Activated naive CD4-positive, alpha-beta T cell treated with anti-CD3 and anti-CD28 coated beads, Interleukin-2, amount 10 ng/mL, durations not matched to agents 7 days and 5 days (primary cell): ENCODE data around the gene CNST.

Experiments used
- CTCF ChIA-PET: fragments of 350-600 bp; sonication (Branson Sonifier 250); formaldehyde crosslinking; loops from one replicate; lab custom pipeline; 2021; ENCODE audit warnings: antibody characterized with exemption; lab: Charles Lee
- DNase-seq: peaks from one replicate; pipeline ENCODE4 v3.0.0-alpha.2; 2020
- H3K27ac Mint-ChIP-seq: one replicate; pipeline ENCODE4 v1.8.0; 2021; ENCODE audit warnings: mild to moderate bottlenecking, moderate library complexity, mixed read lengths
- H3K27me3 Mint-ChIP-seq: one replicate; pipeline ENCODE4 v1.8.0; 2021; ENCODE audit warnings: mild to moderate bottlenecking, mixed read lengths
- H3K36me3 Mint-ChIP-seq: one replicate; pipeline ENCODE4 v1.8.0; 2021; ENCODE audit warnings: mixed read lengths
- H3K4me1 Mint-ChIP-seq: one replicate; pipeline ENCODE4 v1.8.0; 2021; ENCODE audit warnings: mixed read lengths
- H3K4me3 Mint-ChIP-seq: one replicate; pipeline ENCODE4 v1.8.0; 2021; ENCODE audit warnings: mild to moderate bottlenecking, moderate library complexity, mixed read lengths
- H3K9me3 Mint-ChIP-seq: one replicate; pipeline ENCODE4 v1.8.0; 2021; ENCODE audit warnings: mixed read lengths

The CNST gene

GRCh38 chr1:246669659-246670058 lies 103.4 kb downstream of the CNST start:
- Mint-ChIP-seq H3K4me3 (no peak overlapping the region), H3K27ac (no peak overlapping the region), H3K36me3 (peaks cover 45% of the 10 kb centered on the region), H3K9me3 (no peaks in the 10 kb centered on the region), H3K27me3 (no peaks in the 10 kb centered on the region), H3K4me1 (no peaks in the 10 kb centered on the region)
- DNase-seq, result no peak
- CTCF ChIA-PET, result interaction anchor here (1.0 kb wide), 2 partner anchors 19 to 172 kb away, joined by 3 read pairs; no protein-coding TSS in a partner anchor

GRCh38 chr1:246674049-246674448 lies 107.8 kb downstream of the CNST start:
- no peak overlapping the region for H3K4me3 Mint-ChIP-seq
- H3K4me1 Mint-ChIP-seq, result no peaks in the 10 kb centered on the region

GRCh38 chr1:246677842-246678241 lies 111.6 kb downstream of the CNST start:
- Mint-ChIP-seq H3K27me3 (no peaks in the 10 kb centered on the region), H3K9me3 (no peaks in the 10 kb centered on the region), H3K4me3 (no peak overlapping the region), H3K36me3 (peaks cover 5% of the 10 kb centered on the region), H3K27ac (no peak overlapping the region), H3K4me1 (no peaks in the 10 kb centered on the region)
- CTCF ChIA-PET, result no interaction called here
- DNase-seq, result no peak

More at GRCh38 chr1:246674049-246674448, 107.8 kb downstream of the CNST start:
- H3K9me3 Mint-ChIP-seq, result no peaks in the 10 kb centered on the region
- H3K27me3 Mint-ChIP-seq, result no peaks in the 10 kb centered on the region
- H3K36me3 Mint-ChIP-seq, result peaks cover 23% of the 10 kb centered on the region
- CTCF ChIA-PET, result interaction anchor here (1.1 kb wide), 1 partner anchor 15 kb away, joined by 3 read pairs; no protein-coding TSS in a partner anchor
- H3K27ac Mint-ChIP-seq, result no peak overlapping the region
- no peak for DNase-seq

DNA sequence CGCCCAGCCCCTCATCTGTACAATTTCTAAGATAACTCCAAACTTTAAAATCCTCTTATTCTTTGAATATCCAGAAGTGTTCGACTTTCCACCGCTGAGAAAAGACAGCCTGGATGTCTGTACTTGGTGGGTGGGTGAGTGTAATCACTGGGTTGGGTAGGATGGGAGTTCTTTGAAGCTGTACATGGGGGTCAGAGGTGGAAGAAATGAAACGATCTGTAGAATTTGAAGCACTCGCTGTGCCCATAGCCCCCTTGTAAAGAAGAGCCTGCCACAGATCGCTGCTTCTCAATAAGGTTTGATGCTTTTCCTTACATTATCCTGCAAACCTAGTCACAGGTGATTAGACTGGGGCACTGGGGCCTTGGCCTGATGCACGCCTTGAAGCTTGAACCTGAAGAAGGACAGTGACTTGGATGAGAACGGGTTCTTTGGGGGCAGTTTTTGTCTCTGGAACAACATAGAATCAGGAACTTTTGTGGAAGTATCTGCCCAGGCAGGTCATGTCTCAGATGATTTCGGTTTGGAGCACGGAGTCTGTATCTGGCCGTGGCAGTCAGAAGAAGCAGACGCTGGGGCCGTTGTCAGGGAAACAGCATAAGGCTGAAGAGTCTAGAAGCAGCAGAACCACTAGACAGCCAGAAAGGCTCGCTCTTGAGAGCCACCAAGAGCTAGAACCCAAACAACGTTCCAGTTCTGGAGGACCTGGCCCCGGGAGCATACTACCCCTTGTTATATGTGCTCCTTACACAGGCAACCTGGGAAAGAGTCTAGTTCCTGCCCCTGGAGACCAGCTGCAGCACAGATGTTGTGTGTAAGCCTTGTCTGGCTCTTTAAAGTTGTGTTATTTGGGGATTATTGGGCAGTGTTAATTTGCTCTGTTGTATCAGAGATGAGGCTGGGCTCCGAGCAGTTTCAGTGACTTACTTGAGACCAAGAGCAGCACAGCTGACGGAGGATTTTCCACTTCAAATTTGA lies 112.8 kb downstream of the CNST start:
- Mint-ChIP-seq H3K27me3 (no peaks in the 10 kb centered on the region), H3K4me3 (no peak overlapping the region), H3K27ac (no peak overlapping the region), H3K9me3 (no peaks in the 10 kb centered on the region), H3K36me3 (no peaks in the 10 kb centered on the region), H3K4me1 (no peaks in the 10 kb centered on the region)
- DNase-seq, result no peak
- CTCF ChIA-PET, result no interaction called here

DNA sequence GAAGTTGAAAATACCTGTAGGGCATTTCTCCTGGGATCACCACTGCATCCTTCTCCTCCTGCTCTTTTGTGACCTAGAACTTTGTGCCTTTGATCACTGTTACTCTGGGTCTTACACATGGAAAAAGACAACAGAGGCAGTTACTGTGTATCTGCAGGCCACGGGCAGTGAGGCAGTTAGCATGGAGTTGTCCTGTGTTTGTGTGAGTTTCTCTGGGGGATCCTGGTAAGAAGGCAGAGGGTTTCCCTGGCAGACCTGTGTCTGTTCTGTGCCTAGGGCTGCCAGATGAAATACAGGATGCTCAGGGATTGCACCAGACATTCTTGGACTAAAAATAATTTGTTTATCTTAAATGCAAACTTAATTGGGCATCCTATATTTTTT lies 113.5 kb downstream of the CNST start:
- H3K9me3 Mint-ChIP-seq, result no peaks in the 10 kb centered on the region

DNA sequence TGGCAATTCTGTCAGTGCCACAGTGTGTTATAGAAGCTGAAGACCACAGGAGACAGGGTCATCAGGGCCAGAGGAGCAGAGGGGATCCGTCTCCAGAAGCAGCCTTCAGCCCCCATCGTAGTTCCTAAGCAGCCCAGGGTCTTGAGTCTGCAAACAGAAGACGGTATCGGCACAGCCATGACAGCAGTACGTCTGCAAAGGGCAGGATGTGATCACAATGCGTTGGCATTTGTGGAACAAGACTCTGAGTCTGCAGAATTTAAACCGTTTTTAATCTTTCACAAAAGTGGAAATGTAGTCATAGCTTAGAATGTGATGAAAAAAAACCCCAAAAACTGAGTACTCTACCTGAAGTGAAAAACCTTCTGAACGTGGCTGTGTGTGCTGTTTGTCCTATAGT lies 113.9 kb downstream of the CNST start:
- no peak for DNase-seq
- CTCF ChIA-PET, result no interaction called here
- Mint-ChIP-seq H3K9me3 (no peaks in the 10 kb centered on the region), H3K27ac (no peak overlapping the region), H3K4me3 (no peak overlapping the region), H3K4me1 (no peaks in the 10 kb centered on the region), H3K36me3 (no peaks in the 10 kb centered on the region), H3K27me3 (no peaks in the 10 kb centered on the region)

More for the DNA sequence above, 113.5 kb downstream of the CNST start:
- Mint-ChIP-seq H3K27me3 (no peaks in the 10 kb centered on the region), H3K4me3 (no peak overlapping the region), H3K4me1 (no peaks in the 10 kb centered on the region), H3K36me3 (no peaks in the 10 kb centered on the region), H3K27ac (no peak overlapping the region)
- DNase-seq, result no peak
- CTCF ChIA-PET, result no interaction called here

GRCh38 chr1:246680696-246681130 lies 114.5 kb downstream of the CNST start:
- no peaks in the 10 kb centered on the region for H3K27me3 Mint-ChIP-seq
- no peak overlapping the region for H3K4me3 Mint-ChIP-seq
- H3K4me1 Mint-ChIP-seq, result no peaks in the 10 kb centered on the region
- H3K36me3 Mint-ChIP-seq, result no peaks in the 10 kb centered on the region
- no peaks in the 10 kb centered on the region for H3K9me3 Mint-ChIP-seq
- DNase-seq, result no peak
- H3K27ac Mint-ChIP-seq, result no peak overlapping the region
- CTCF ChIA-PET, result interaction anchor here (1.2 kb wide), 1 partner anchor 9 kb away, joined by 4 read pairs; no protein-coding TSS in a partner anchor

- Mint-ChIP-seq H3K36me3 (no peaks in the 10 kb centered on the region), H3K4me1 (no peaks in the 10 kb centered on the region), H3K9me3 (no peaks in the 10 kb centered on the region), H3K4me3 (no peak overlapping the region), H3K27ac (no peak overlapping the region), H3K27me3 (no peaks in the 10 kb centered on the region)
- DNase-seq, result no peak
- CTCF ChIA-PET, result no interaction called here
These were observed 115.9 kb downstream of the CNST start for GRCh38 chr1:246681900-246682895.

DNA sequence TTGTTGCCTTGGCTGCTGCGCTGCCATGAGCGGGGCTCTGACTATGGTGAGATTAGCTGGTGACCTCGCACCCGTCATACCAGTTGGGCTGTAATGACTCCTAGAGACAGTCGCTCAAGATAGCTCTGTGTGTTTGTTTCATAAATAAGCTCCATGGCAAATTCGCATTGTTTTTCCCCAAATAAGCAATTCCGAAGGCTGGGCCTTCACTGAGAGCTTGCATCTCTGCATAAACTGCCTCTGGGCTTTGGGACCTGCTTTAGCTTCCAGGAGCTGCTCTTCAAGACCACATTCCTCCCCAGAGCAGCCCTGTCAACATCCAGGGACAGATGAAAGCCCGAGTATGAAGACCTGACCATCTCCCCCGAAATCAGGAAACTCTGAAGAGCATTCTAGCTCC lies 117.3 kb downstream of the CNST start:
- H3K27me3 Mint-ChIP-seq, result peaks cover 3% of the 10 kb centered on the region
- no peaks in the 10 kb centered on the region for H3K36me3 Mint-ChIP-seq
- CTCF ChIA-PET, result no interaction called here

GRCh38 chr1:246687002-246687401 lies 120.7 kb downstream of the CNST start:
- Mint-ChIP-seq H3K36me3 (no peaks in the 10 kb centered on the region), H3K27me3 (peaks cover 8% of the 10 kb centered on the region), H3K9me3 (peaks cover 4% of the 10 kb centered on the region), H3K4me3 (no peak overlapping the region), H3K4me1 (peaks cover 3% of the 10 kb centered on the region), H3K27ac (no peak overlapping the region)
- no peak for DNase-seq
- CTCF ChIA-PET, result interaction anchor here (0.7 kb wide), 1 partner anchor 136 kb away, joined by 3 read pairs; no protein-coding TSS in a partner anchor

More for the DNA sequence above, 117.3 kb downstream of the CNST start:
- H3K9me3 Mint-ChIP-seq, result no peaks in the 10 kb centered on the region
- no peak overlapping the region for H3K4me3 Mint-ChIP-seq
- no peaks in the 10 kb centered on the region for H3K4me1 Mint-ChIP-seq
- no peak overlapping the region for H3K27ac Mint-ChIP-seq
- DNase-seq, result no peak

- peaks cover 3% of the 10 kb centered on the region for H3K4me1 Mint-ChIP-seq
- peaks cover 8% of the 10 kb centered on the region for H3K27me3 Mint-ChIP-seq
- DNase-seq, result peak; percentile 67
- no peak overlapping the region for H3K27ac Mint-ChIP-seq
- CTCF ChIA-PET, result interaction anchor here (0.6 to 2.0 kb wide), 14 partner anchors 8 to 684 kb away, joined by 3 to 9 read pairs (median 4); partner anchors contain the start of gene SCCPDH
- peaks cover 16% of the 10 kb centered on the region for H3K9me3 Mint-ChIP-seq
- H3K36me3 Mint-ChIP-seq, result peaks cover 2% of the 10 kb centered on the region
- H3K4me3 Mint-ChIP-seq, result no peak overlapping the region
These were observed 123.3 kb downstream of the CNST start for GRCh38 chr1:246689409-246690008.

DNA sequence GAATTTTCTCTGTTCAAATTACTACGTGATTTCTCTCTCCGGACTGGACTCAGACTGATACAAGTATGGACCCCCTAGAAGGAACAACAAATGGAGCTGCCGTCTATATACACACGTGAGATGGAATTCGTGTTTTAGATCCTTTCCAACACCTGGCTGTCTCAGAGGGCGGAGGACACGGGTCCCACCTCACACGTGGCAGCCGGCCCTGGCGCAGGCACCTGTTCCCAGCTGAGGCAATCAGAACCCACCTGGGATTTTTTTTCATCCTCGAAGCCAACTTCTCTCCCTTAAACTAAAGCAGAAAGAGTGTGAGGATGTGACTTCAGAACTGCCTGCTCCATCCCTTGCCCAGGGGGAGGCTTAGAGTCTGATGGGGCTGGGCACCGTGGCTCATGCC lies 123.8 kb downstream of the CNST start:
- Mint-ChIP-seq H3K27ac (no peak overlapping the region), H3K4me3 (no peak overlapping the region), H3K36me3 (peaks cover 2% of the 10 kb centered on the region), H3K4me1 (peaks cover 3% of the 10 kb centered on the region), H3K9me3 (peaks cover 21% of the 10 kb centered on the region), H3K27me3 (peaks cover 8% of the 10 kb centered on the region)
- no peak for DNase-seq
- CTCF ChIA-PET, result interaction anchor here (0.6 to 2.0 kb wide), 9 partner anchors 9 to 282 kb away, joined by 3 to 9 read pairs (median 4); partner anchors contain the start of gene SCCPDH

- Mint-ChIP-seq H3K4me1 (peaks cover 3% of the 10 kb centered on the region), H3K4me3 (no peak overlapping the region), H3K36me3 (peaks cover 2% of the 10 kb centered on the region), H3K27me3 (peaks cover 8% of the 10 kb centered on the region), H3K27ac (peak overlapping the region; percentile 52), H3K9me3 (peaks cover 24% of the 10 kb centered on the region)
- CTCF ChIA-PET, result no interaction called here
- DNase-seq, result no peak
These were observed 125.6 kb downstream of the CNST start for GRCh38 chr1:246691622-246692495.
